Measurements from ENCODE around the gene PIEZO1. TPM values are rescaled to one million over a fixed set of nuclear protein-coding genes. Genes with fewer than 3 reads are reported as not detected.

The PIEZO1 gene
- total and polyA plus RNA-seq, 2 donors (not counting 3 experiments of a cell fraction or from before 2014, with no cell fraction given), result 298 to 322 TPM

DNA sequence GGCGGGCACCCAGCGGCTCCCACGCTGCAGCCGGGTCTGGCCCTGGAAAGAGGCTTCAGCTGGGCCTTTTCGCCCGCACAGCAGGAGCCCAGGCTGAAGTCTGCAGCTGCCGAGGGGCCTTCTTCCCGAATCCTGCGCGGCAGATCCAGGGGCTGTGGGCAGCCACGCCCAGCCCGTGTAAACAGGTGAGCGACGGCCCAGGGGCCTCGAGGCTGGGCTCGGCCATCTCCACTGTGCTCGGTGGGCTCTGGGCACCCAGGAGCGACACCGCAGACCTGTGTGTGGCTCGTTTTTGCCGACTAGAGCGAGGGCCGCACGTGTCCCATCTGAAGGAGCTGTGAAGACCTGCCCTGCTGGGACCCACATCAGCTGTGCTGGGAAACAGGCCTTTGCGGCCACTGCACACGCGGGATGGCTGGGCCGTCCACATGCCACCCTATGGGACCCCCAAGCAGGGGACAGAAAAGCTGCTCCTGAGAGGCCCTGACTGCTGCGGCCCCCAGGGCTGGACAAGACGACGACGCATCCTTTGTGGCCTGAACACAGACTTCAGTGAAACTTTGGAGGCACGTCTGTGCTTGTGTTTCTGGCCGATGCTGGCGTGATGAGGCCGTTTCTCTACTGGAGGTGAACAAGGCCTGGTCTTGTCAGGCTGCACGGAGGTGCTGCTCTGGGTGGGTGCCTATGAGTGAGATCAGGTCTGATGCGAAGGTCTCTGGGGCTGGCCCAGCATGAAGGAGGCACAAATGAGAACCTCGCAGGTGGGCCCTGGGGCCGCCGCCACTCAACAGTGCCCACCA lies 31.9 kb upstream of the PIEZO1 start:
- no peaks in the 10 kb centered on the region for H3K9me3 ChIP-seq (replicated peaks; ENCODE audit: control insufficient read depth, insufficient read depth, low read length)
- peaks cover 0 to under 1% of the 10 kb centered on the region in 2 experiments for H3K36me3 ChIP-seq (ENCODE audit: control insufficient read depth in 2 of 2, extremely low read depth in 1 of 2, insufficient read depth in 2 of 2, low read length in 2 of 2)
- intact Hi-C loops (cut with micrococcal nuclease) (loop anchor here (1.0 kb wide), 2 partner anchors 40 to 350 kb away; partner anchors contain the start of gene TRAPPC2L), dilution Hi-C loops (cut with MboI; ENCODE audit: extremely low pct_ligation_motif_present, low sequenced_read_pairs) (no loop called here)
- no peak overlapping the region for H3K4me3 ChIP-seq (replicated peaks in 1 of 3; ENCODE audit: insufficient read depth in 1 of 3, low read depth in 1 of 3, low read length in 3 of 3)
- FAIRE-seq (no peak), DNase-seq (ENCODE audit: low read depth, low spot score) (no peak)
- H2AFZ ChIP-seq (ENCODE audit: low read depth, low read length), result no peak overlapping the region
- no peaks in the 10 kb centered on the region for H3K27me3 ChIP-seq (ENCODE audit: control insufficient read depth in 2 of 2, insufficient read depth in 2 of 2, low read length in 2 of 2)
- ChIA-PET CTCF (interaction anchor here (0.7 to 2.5 kb wide), 4 partner anchors 41 to 399 kb away, joined by 3 to 11 read pairs (median 5); no protein-coding TSS in a partner anchor), POLR2A (no interaction called here)
- H3K27ac ChIP-seq (ENCODE audit: insufficient read depth, low read depth, low read length), result no peak overlapping the region
- no peaks in the 10 kb centered on the region for H4K20me1 ChIP-seq (replicated peaks; ENCODE audit: control insufficient read depth, extremely low read depth, insufficient read depth, low read length)
- no peak overlapping the region for H3K4me2 ChIP-seq (ENCODE audit: insufficient read depth, low read length)
- no peak overlapping the region for H3K9ac ChIP-seq (replicated peaks; ENCODE audit: extremely low read depth, insufficient read depth, low read length)
- H3K9me1 ChIP-seq (replicated peaks; ENCODE audit: control insufficient read depth, extremely low read depth, insufficient read depth, low read length), result no peaks in the 10 kb centered on the region
- BruUV-seq (replicated peaks), result no TSS peak
- H3K79me2 ChIP-seq (ENCODE audit: control insufficient read depth, insufficient read depth, low read length), result no peaks in the 10 kb centered on the region
- H3K4me1 ChIP-seq (ENCODE audit: control insufficient read depth, extremely low read depth, insufficient read depth, low read length), result peaks cover 7% of the 10 kb centered on the region
- TF ChIP-seq, protein P1, sequence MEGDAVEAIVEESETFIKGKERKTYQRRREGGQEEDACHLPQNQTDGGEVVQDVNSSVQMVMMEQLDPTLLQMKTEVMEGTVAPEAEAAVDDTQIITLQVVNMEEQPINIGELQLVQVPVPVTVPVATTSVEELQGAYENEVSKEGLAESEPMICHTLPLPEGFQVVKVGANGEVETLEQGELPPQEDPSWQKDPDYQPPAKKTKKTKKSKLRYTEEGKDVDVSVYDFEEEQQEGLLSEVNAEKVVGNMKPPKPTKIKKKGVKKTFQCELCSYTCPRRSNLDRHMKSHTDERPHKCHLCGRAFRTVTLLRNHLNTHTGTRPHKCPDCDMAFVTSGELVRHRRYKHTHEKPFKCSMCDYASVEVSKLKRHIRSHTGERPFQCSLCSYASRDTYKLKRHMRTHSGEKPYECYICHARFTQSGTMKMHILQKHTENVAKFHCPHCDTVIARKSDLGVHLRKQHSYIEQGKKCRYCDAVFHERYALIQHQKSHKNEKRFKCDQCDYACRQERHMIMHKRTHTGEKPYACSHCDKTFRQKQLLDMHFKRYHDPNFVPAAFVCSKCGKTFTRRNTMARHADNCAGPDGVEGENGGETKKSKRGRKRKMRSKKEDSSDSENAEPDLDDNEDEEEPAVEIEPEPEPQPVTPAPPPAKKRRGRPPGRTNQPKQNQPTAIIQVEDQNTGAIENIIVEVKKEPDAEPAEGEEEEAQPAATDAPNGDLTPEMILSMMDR (IDR thresholded peaks at IDR 0.05; ENCODE audit: extremely low read depth in 1 of 2, insufficient read depth in 1 of 2, low read depth in 1 of 2, low read length in 2 of 2), result no peak
- TF ChIP-seq JUN (IDR thresholded peaks at IDR 0.05; ENCODE audit: borderline replicate concordance, insufficient read depth, insufficient read length, low read depth), result no peak
- TF ChIP-seq FOS (IDR thresholded peaks at IDR 0.05; ENCODE audit: borderline replicate concordance, insufficient read depth, low read length), result no peak
- no peak for TF ChIP-seq MYC (IDR thresholded peaks at IDR 0.05; ENCODE audit: low read depth, low read length)
- no peak for TF ChIP-seq POLR2A (IDR thresholded peaks at IDR 0.05; ENCODE audit: low read depth, low read length)
- no peak for TF ChIP-seq EZH2 (IDR thresholded peaks at IDR 0.05; ENCODE audit: borderline replicate concordance, low read depth, low read length, severe bottlenecking)
- TF ChIP-seq, protein P2, sequence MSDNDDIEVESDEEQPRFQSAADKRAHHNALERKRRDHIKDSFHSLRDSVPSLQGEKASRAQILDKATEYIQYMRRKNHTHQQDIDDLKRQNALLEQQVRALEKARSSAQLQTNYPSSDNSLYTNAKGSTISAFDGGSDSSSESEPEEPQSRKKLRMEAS (IDR thresholded peaks at IDR 0.05; ENCODE audit: insufficient read depth, insufficient read length), result no peak
- no peak for TF ChIP-seq GATA2 (IDR thresholded peaks at IDR 0.05; ENCODE audit: insufficient read depth, insufficient read length, low read depth, low read length)
- no peak for TF ChIP-seq POLR2AphosphoS5 (IDR thresholded peaks at IDR 0.05; ENCODE audit: insufficient read depth, low read depth, low read length)
